Measurements from ENCODE around the gene WWC1. TPM values are rescaled to one million over a fixed set of nuclear protein-coding genes. Genes with fewer than 3 reads are reported as not detected.

The WWC1 gene
- total RNA-seq, 1 experiment from 2014 or later, result 29.4 TPM

- H3K27me3 ChIP-seq (ENCODE audit: control insufficient read depth, insufficient read depth, low read length), result no peaks in the 10 kb centered on the region
- ATAC-seq, result 0 out of 2 replicates have a peak, but pooled peaks have one; percentile 49
- DNase-seq (ENCODE audit: low read depth, low spot score), result no peak
- in situ Hi-C loops (cut with HindIII; ENCODE audit: low pct_unique_long_range_greater_than_20kb, low sequenced_read_pairs) (no loop called here), intact Hi-C loops (cut with micrococcal nuclease; ENCODE audit: unreplicated experiment) (no loop called here)
- no TSS peak for BruUV-seq (replicated peaks)
- H3K27ac ChIP-seq (ENCODE audit: low read length), result no peak overlapping the region
- no peaks in the 10 kb centered on the region for H3K4me1 ChIP-seq (ENCODE audit: control insufficient read depth, insufficient read depth, low read length)
- TF ChIP-seq CTCF (IDR thresholded peaks at IDR 0.05) (no peak), TCF7L2 (IDR thresholded peaks at IDR 0.05; ENCODE audit: low read depth, low read length) (no peak), SIN3A (IDR thresholded peaks at IDR 0.05; ENCODE audit: borderline replicate concordance, insufficient read depth, low read depth, low read length) (no peak)
- no peak overlapping the region for H3K4me3 ChIP-seq (ENCODE audit: low read depth in 2 of 2, low read length in 2 of 2)
- H3K9me3 ChIP-seq (ENCODE audit: control insufficient read depth, insufficient read depth, low read depth, low read length), result no peaks in the 10 kb centered on the region
- POLR2A ChIA-PET, result no interaction called here
- CTCF ChIA-PET, result no interaction called here
- H3K36me3 ChIP-seq (ENCODE audit: control insufficient read depth, insufficient read depth, low read length), result no peaks in the 10 kb centered on the region
Observed at GRCh38 chr5:168348084-168348414, 56.6 kb downstream of the WWC1 start.

GRCh38 chr5:168350315-168350714 lies 58.9 kb downstream of the WWC1 start:
- Histone ChIP-seq H3K4me1 (ENCODE audit: control insufficient read depth, insufficient read depth, low read length) (no peaks in the 10 kb centered on the region), H3K27ac (ENCODE audit: low read length) (no peak overlapping the region), H3K27me3 (ENCODE audit: control insufficient read depth, insufficient read depth, low read length) (no peaks in the 10 kb centered on the region), H3K9me3 (ENCODE audit: control insufficient read depth, insufficient read depth, low read depth, low read length) (no peaks in the 10 kb centered on the region), H3K36me3 (ENCODE audit: control insufficient read depth, insufficient read depth, low read length) (no peaks in the 10 kb centered on the region), H3K4me3 (ENCODE audit: low read depth in 2 of 2, low read length in 2 of 2) (no peak overlapping the region)
- DNase-seq (ENCODE audit: low read depth, low spot score), result no peak
- in situ Hi-C loops (cut with HindIII; ENCODE audit: low pct_unique_long_range_greater_than_20kb, low sequenced_read_pairs) (no loop called here), intact Hi-C loops (cut with micrococcal nuclease; ENCODE audit: unreplicated experiment) (no loop called here)
- BruUV-seq (replicated peaks), result no TSS peak
- CTCF ChIA-PET, result no interaction called here
- TF ChIP-seq, protein P1, sequence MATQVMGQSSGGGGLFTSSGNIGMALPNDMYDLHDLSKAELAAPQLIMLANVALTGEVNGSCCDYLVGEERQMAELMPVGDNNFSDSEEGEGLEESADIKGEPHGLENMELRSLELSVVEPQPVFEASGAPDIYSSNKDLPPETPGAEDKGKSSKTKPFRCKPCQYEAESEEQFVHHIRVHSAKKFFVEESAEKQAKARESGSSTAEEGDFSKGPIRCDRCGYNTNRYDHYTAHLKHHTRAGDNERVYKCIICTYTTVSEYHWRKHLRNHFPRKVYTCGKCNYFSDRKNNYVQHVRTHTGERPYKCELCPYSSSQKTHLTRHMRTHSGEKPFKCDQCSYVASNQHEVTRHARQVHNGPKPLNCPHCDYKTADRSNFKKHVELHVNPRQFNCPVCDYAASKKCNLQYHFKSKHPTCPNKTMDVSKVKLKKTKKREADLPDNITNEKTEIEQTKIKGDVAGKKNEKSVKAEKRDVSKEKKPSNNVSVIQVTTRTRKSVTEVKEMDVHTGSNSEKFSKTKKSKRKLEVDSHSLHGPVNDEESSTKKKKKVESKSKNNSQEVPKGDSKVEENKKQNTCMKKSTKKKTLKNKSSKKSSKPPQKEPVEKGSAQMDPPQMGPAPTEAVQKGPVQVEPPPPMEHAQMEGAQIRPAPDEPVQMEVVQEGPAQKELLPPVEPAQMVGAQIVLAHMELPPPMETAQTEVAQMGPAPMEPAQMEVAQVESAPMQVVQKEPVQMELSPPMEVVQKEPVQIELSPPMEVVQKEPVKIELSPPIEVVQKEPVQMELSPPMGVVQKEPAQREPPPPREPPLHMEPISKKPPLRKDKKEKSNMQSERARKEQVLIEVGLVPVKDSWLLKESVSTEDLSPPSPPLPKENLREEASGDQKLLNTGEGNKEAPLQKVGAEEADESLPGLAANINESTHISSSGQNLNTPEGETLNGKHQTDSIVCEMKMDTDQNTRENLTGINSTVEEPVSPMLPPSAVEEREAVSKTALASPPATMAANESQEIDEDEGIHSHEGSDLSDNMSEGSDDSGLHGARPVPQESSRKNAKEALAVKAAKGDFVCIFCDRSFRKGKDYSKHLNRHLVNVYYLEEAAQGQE (IDR thresholded peaks at IDR 0.05; ENCODE audit: insufficient read depth in 1 of 2, low read depth in 2 of 2, low read length in 1 of 2), result no peak
- no peak for TF ChIP-seq CTCF (IDR thresholded peaks at IDR 0.05)
- no peak for TF ChIP-seq SIN3A (IDR thresholded peaks at IDR 0.05; ENCODE audit: borderline replicate concordance, insufficient read depth, low read depth, low read length)
- no peak for TF ChIP-seq POLR2AphosphoS5 (IDR thresholded peaks at IDR 0.05; ENCODE audit: low read depth, low read length)
- TF ChIP-seq TCF7L2 (IDR thresholded peaks at IDR 0.05; ENCODE audit: low read depth, low read length), result no peak
- ATAC-seq, result no peak
- POLR2A ChIA-PET, result no interaction called here

Data from Panc1 (cell line).